ENCODE measurements around the gene ECI2. TPM values are rescaled to one million over a fixed set of nuclear protein-coding genes. Genes with fewer than 3 reads are reported as not detected.

The ECI2 gene
- total and polyA plus RNA-seq, 2 of the 13 experiments (the other 11 are each of a cell fraction or from before 2014, with no cell fraction given) = 78.5 to 228 TPM

DNA sequence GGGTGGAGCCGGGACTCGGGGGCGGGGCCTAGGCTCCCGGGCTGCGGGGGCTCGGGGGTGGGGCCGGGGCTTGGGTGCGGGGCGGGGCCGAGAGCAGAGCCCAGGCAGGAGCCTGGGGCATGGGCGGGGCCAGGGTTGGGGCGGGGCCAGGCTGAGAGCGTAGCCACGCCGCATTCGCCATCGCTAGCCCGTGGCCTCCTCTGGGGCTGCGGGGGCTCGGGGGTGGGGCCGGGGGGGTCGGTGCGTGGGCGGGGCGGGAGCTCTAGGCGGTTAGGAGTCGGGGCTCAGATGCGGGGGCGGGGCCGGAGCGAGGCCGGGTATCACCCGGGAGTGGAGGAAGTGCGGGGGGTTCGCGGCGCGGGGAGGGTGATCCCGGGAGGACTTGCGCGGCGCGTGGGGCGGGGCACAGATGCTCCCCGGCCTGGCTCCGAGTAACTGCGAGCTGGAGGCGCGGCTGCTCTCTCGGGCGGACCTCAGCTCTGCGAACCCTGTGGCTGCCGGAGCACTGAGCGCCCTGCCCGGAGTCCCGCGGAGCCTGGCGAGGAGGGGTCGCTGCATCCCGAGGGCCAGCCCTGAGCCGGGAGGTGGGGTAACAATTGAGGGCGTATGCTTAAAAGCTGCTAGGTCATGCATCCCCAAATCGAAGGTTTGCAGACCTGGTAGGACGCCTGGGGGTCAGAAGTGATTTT, 434 bp upstream of the ECI2 start (continued):
- TF ChIP-seq, protein P1, sequence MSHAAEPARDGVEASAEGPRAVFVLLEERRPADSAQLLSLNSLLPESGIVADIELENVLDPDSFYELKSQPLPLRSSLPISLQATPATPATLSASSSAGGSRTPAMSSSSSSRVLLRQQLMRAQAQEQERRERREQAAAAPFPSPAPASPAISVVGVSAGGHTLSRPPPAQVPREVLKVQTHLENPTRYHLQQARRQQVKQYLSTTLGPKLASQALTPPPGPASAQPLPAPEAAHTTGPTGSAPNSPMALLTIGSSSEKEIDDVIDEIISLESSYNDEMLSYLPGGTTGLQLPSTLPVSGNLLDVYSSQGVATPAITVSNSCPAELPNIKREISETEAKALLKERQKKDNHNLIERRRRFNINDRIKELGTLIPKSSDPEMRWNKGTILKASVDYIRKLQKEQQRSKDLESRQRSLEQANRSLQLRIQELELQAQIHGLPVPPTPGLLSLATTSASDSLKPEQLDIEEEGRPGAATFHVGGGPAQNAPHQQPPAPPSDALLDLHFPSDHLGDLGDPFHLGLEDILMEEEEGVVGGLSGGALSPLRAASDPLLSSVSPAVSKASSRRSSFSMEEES (CRISPR knock-in tag; IDR thresholded peaks at IDR 0.05) = 0 out of 2 replicates have a peak, but pooled peaks have one; percentile 38
- TF ChIP-seq ZNF724P (CRISPR knock-in tag; IDR thresholded peaks at IDR 0.05; ENCODE audit: borderline replicate concordance) (peak; percentile 38; the same call in 1 of the 2 replicates), ZBTB2 (CRISPR knock-in tag; IDR thresholded peaks at IDR 0.05; ENCODE audit: low read depth) (peak; percentile 52; the same call in 1 of the 2 replicates), IRF2 (CRISPR knock-in tag; IDR thresholded peaks at IDR 0.05) (peak; percentile 74), SP4 (CRISPR knock-in tag; IDR thresholded peaks at IDR 0.05) (peak; percentile 81), SRSF9 (IDR thresholded peaks at IDR 0.05; ENCODE audit: borderline replicate concordance, insufficient read depth, low read depth, low read length, poor library complexity, severe bottlenecking) (no peak), GTF2F1 (IDR thresholded peaks at IDR 0.05; ENCODE audit: low read length) (no peak), HMGXB3 (CRISPR knock-in tag; IDR thresholded peaks at IDR 0.05; ENCODE audit: borderline replicate concordance) (no peak), GPN1 (CRISPR knock-in tag; IDR thresholded peaks at IDR 0.05; ENCODE audit: borderline replicate concordance) (0 out of 2 replicates have a peak, but pooled peaks have one; percentile 66), STAG1 (CRISPR knock-in tag; IDR thresholded peaks at IDR 0.05) (no peak), PHF20 (CRISPR knock-in tag; IDR thresholded peaks at IDR 0.05) (peak; percentile 59; the same call in 1 of the 2 replicates), RORA (CRISPR knock-in tag; IDR thresholded peaks at IDR 0.05) (no peak), KDM3A (CRISPR knock-in tag; IDR thresholded peaks at IDR 0.05; ENCODE audit: low read depth) (0 out of 2 replicates have a peak, but pooled peaks have one; percentile 74), ATF5 (CRISPR knock-in tag; IDR thresholded peaks at IDR 0.05; ENCODE audit: low read depth) (0 out of 2 replicates have a peak, but pooled peaks have one; percentile 14), ATF2 (CRISPR knock-in tag; IDR thresholded peaks at IDR 0.05) (0 out of 2 replicates have a peak, but pooled peaks have one; percentile 31), TBP (CRISPR knock-in tag; IDR thresholded peaks at IDR 0.05) (no peak), RARA (CRISPR knock-in tag; IDR thresholded peaks at IDR 0.05) (peak; percentile 45; the same call in 1 of the 2 replicates), DNMT3B (CRISPR knock-in tag; conservative IDR thresholded peaks at IDR 0.05) (no peak), ZNF768 (CRISPR knock-in tag; IDR thresholded peaks at IDR 0.05) (peak; percentile 77; the same call in 1 of the 2 replicates), ZNF263 (CRISPR knock-in tag; IDR thresholded peaks at IDR 0.05) (peak; percentile 100)

All from HepG2 (cell line).